Activated CD4-positive, alpha-beta T cell treated with anti-CD3 and anti-CD28 coated beads, Interleukin-2, amount 50 U/mL, for 1 hour (primary cell): Measurements from ENCODE around the gene FOCAD.

Experiments
- DNase-seq: peaks from one replicate; pipeline ENCODE4 v3.0.0-alpha.2; 2020

FOCAD gene

DNA sequence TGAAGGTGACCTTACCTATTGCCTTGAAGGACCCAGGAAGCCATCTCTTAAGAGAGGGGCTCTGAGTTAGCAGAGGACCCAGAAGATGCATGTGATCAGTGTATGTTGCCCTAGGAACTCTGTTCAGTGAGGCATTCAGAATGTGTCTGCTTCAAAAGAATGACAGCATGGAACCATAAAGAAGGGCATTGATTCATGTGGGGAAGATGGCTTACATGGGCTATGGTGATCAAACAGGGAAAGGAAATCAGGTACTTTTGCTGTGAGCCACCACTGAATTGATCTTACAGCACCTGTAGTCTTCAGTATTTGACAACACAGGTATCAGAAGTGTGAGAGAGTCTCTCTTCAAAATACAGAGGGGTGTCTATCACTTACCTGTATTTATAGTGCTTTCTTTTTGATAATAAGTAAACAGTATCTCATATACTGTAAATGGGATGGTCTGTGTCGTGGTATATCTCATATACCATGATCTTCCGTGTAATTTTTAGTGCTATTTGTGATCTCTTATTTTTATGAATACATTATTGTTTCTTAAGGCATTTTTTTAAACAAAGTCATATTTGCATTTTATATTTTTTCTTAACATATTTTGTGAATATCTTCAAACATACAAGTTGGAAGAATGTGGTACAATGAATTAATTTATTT lies 57.0 kb downstream of the FOCAD start:
- DNase-seq = no peak

DNA sequence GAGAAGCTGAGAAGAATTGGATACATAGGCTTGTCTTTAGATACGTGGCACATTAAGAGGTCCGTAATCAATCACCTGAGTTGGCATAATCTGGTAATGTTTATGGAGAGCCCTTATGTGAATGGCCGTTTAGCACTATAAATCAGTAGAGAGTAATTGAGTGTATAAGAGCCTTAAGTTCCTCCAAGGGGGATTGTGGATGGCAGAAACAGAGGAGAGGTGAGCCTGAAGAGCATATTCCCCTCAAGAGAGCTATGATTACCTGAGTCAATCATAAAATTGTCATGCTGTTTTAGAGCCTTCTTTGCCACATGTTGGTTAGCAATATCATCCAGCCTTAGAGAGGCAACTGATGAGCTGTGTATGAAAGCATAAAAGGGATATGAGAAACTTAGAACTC lies 58.8 kb downstream of the FOCAD start:
- no peak for DNase-seq

DNA sequence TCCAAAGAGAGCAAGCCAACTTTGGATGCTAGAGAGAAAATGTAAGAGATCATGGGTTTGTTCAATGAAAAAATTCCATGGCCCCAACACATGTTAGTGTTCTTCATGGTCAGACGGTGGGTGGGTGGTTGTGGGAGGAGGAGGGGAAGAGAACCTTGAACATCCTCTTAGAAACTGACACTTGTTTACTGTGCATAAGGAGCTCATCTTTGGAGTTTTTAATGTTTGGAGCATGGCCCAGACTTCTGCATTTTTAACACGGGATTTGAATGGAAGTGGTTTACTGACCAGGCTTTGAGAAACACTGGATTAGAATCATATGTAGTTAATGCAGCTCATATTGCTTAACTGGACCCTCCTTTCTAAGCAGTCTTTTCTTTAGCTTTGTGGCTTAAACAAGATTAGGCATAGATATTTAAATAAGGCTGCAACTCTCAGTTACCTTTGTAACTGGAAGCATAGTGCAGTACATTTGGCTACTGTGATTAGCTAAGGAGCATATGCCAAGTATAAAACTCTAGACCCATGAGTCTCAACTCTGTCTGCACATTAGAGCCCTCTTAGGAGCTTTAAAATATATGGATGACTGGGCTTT lies 60.1 kb downstream of the FOCAD start:
- DNase-seq = no peak

DNA sequence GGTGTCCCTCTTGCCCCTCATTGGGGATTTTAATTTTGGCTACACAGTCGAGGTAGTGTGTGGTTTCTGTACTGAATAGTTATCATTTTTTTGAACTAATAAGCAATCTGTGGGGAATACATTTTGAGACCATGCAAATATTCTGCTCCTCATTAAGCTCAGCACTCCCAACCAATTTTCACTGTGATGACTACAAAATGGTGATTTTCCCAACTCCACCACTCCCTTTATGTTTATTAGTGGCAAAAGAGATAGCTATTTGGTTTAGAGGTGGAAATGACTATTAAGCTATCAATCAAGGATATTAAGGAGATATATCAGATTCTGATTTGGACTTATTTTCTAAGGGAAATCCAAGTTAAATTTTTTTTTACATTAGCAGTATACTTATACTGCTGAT lies 62.9 kb downstream of the FOCAD start:
- DNase-seq = no peak

DNA sequence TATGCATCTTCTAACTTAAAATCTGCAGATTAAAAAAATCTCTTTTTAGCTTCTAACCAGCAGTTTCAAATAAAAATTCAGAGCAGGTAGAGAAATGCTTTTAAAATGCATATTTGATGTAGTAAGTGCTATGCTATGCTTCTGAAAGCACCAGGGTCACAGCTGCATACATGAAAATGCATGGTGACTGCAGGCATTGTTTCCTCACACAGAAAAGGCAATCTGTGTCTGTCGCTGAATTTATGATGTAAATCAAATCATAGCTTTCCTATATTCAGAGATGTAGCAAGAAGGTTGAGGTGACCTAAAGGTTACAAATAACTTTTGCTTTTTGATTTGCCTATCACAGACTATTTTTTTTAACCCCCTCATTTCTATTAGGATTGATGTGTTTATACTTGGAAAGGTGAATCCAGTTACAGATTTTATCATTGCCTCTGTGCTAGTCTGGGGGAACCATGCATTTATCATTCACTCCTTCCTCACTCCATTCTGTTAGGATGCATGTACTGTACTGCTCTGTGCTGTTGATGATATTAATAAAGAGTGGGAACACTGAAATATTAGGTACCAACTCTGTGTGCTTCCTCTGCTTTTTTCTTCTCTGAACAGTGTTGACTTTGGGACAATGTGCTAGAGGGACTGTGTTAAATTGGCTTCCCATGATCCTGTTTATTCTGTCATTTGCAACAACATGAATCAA lies 65.6 kb downstream of the FOCAD start:
- DNase-seq = no peak

DNA sequence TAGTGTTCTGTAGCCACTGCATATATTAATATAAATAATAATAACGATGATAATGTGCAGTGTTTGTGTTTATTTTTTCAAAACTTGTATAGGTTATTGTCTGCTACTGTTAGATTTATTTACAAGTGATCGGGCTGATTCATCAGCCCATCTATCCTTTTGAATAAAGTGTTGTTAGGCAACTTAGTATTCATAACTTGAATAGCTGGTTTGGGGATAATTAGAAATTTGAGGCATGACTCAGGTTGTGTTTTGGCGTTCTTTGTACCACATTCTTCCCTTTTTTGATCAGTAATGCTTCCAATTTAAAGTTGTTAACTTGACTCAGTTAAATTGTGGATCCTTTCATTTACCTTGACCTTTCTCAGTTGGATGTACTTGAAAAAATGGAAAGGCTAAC lies 69.7 kb downstream of the FOCAD start:
- no peak for DNase-seq

DNA sequence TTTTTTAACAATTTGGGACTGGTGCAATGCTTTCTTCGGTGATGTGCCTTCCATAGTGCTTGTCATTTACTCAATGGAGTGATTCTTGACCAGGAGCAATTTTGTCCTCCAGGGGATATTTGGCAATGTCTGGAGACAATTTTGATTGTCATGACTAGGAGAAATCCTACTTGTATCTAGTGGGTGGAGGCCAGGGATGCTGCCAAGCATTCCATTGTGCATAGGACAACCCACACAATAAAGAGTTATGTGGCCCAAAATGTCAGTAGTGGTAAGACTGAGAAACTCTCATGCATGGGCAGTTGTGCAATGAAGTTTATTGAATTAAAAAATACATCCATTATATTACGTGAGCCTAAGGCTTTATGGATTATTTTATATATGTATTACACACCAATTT lies 70.5 kb downstream of the FOCAD start:
- no peak for DNase-seq

DNA sequence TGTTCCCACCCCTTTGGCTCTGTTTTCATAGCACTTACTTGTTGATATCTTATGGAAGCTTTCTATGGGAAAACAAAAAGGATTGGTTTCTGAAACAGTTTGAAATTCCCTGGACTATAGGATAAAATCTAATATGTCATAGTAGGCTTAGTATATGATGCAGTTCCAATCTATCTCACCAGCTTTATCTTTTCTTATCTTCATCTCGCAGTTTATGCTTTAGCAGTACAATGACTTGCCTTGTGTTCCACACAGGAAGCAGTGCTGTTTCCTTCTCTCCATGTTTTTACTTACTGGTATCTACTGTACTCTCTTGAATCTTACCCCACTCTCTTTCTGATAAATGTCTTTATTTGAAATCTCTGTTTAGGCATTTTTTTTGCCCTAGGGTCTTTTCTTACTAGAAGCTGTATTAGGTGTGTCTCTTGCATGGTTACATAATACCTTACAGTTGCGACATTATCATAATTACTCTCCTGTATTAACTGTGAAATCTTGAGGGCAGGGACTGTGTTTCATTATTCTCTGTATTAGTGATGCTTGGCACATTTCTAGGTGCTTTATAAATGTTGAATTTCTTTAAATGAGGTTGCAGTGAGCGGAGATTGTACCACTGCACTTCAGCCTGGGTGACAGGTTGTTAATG lies 76.3 kb downstream of the FOCAD start:
- no peak for DNase-seq

DNA sequence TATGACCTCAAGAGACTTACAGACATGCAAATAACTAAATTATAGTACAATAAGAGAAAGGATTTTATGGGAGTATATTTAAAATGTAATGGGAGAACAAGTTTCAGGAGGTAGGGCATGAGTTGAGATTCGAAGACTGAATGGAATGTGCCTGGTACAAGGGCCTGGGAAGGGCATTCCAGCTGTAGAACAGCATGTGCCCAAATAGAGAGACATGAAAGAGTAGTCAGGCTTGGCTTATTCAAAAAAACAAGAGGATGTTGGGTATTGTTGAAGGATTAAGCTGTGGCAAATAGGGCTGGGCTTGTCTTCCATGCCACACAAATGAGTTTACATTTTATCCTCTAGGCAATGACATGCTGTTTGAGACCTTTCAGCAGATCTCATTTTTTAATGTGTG lies 86.9 kb downstream of the FOCAD start:
- DNase-seq = no peak

DNA sequence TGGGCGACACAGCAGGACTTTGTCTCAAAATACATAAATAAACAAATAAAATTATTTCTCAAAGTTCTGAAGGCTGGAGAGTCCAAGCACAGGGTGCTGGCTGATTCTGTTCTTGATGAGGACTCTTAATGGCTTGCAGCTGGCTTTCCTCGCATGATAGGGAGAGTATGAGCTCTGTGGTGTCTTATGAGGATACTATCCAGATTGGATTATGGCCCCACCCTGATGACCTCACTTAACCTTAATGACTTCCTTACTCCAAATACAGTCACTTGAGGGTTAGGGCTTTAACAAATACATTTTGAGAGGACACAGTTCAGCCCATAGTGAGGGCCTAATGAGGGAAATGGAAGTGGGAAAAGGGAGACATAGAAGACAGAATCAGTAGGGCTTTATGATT lies 87.7 kb downstream of the FOCAD start:
- DNase-seq = no peak

DNA sequence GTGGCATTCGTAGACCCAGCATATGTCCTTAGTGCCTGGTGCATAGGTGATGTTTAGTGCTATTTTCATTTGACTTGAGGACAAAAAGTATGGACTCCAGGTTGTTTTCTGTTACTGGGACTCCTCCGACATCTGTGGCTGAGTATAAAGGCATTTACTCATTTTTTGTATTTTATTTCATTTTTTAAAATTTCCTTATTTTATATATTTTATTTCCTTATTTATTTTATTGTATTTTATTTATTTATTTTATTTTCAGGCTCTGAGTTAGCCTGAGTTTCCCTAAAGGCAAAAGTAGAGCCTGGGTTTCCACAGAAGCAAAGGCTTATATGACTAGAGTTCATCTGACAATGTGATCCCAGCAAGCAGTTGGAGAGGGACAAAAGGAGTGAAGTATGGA lies 91.6 kb downstream of the FOCAD start:
- no peak for DNase-seq

DNA sequence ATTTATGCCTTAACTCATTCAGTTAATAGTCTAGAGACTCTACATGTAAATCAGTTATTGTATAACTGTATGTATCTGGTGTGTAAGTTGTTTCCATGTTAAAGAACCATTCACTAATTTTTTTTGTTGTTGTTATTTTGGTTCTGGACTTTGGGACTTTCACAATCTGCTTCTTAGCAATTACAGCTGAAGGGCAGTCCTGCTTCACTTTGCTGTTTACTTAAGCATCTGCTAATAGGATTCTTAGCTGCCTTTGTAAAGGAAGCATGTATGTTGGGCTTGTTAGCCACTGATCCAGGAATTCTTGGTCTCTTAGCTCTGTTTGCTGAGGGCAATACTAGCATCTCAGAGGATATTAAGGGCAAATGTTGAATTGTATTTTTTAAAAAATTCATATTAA lies 97.0 kb downstream of the FOCAD start:
- DNase-seq = no peak

DNA sequence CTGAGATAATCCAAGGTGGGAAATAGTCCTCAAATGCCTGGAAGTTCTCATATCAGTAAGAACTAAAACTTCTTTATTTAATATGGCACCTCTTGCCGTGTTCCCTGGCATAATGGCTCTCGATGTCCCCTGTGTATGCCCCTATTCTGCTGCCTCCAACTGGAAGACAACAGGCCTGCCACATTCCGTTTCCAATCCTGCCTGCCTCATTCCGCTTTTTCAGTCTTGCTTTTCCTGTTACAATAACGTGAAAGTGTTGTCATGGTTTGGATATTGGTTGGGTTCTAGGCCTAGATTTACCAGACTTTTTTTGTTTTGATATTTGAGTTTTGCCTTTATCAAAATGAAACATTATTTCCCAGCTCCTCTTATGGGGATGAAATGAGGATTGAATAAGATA lies 98.2 kb downstream of the FOCAD start:
- no peak for DNase-seq

DNA sequence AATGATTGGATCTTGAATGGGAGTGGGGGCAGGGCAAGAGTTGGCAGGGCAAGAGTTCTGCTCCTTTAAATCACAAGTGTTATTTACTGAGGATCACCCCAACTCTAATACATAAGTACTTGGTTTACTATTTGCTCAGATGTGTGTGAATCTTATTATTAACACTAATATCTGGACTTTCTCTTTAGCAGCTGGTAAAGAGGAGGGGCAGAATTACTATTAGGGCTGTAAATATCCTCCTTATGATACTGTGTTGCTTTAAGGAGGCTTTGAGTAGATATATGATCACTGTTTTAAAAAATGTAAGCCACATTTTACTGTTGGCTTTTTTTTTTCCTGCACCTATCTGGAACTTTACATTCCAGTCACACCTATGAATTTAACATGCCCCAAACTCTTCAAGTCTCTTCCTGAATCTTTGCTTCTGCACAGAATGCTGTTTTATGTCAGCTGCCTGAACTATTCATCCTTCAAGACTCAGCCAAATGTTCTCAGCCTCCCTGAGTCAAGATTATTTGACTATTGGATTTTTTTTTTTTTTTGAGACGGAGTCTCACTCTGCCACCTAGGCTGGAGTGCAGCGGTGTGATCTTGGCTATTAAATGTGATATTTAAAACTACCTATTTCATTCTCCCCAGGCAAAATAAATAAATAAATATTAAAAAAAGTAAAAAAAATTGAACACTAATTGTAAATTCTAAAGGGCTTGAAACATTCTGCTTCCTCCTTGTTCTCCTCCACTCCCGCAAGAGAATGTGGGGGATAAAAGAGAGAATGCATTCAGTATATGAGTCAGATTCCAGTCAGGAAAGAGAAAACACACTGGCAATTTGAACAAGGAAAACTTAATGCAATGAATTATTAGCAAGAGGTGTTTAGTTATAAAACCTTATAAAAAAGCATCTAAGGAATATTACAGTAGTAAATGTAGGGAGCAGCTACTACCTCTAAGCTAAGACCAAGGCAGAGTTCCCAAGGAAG lies 99.3 kb downstream of the FOCAD start:
- no peak for DNase-seq

DNA sequence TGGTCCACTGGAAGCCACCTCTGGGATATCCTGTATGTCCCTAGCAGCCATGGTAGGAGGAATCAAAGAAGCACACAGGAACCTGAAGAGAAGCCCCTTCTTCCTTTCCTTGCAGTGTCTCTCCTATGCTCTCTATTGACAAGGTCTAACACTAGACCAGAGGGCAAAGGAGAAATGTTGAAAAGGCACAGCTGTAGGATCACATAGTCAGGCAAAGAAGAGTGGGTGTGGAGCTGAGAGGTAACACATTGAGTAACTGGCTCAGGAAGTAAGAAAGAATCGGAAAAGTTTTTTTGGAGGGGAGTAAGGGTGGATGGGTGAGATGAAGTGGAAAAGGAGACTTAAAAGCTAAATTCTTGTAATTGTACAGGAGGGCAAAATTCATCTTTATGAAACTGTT lies 100.1 kb downstream of the FOCAD start:
- no peak for DNase-seq

DNA sequence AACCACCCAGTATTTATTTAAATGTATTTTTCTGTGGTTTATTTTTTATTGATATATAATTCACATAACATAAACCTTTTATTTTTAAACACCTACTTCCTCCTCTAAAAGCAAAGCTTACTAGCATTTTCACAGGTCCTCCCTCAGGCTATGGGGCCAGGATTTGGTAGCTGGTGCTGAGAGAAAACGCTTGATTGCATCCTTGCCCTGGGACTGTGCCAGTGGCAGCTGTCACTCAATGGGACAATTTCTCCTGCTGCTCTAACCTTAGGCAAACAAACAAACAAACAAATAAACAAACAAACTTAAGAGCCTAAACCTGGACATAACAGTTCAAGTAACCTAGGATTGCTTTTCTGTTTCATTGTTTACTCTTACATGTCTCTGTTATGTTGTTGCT lies 102.7 kb downstream of the FOCAD start:
- no peak for DNase-seq

DNA sequence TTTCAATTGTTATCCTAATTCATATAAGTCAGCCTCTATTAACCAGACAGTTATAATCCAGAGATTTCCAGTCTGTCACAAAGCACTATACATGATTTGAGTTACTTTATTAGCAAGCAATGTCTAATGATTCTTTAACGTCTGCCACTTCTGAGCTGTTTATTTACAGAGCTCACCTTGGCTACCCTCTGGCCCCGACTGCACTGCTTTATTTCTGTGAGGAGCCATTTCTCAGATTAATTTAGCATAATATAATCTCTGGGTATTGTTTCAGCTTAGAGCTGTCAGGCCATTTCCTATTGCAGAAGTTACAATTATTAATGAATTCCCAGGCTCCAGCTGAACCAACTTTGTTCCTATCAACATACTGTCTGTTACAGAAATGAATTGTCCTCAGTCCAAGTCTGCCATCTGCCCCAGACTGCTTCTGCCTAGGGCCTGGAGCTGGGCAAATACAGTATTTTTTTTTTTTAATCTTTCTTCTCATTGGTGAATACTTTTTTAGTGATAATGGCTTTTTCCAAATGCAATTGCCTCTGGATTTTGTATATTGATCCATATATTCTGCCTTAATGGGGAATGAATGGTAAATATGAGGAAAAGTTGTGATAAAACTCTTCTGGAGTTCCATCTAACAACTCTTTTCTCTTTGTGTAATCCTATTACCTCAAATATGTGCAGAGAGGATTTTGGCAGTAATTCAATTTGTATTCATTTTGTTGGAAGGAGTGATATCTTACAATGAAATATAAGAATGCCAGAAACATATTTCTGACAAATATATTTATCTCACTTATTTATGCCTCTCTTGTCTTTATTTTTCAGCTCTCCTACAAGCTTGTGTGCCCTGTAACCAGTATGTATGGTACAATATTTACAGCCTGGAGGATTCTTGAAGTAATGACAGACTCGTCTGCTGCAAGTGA lies 104.7 kb downstream of the FOCAD start:
- DNase-seq = no peak

DNA sequence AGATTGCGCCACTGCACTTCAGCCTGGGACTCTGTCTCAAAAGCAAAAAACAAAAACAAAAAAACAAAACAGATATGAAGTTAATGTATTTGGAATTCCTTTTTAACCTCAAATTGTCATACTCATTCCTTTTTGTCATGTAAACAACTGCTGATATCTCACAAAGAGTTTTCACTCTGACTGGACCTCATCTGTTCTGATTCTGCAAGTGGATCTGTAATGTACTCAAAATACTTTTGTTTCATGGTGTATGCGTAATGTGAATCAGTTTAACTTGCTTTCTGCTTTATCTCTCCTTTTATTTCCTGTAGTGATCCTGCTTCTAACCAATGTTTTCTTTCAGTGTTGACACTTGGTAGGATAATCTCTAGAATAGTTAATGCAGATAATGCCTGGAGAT lies 106.7 kb downstream of the FOCAD start:
- DNase-seq = no peak

DNA sequence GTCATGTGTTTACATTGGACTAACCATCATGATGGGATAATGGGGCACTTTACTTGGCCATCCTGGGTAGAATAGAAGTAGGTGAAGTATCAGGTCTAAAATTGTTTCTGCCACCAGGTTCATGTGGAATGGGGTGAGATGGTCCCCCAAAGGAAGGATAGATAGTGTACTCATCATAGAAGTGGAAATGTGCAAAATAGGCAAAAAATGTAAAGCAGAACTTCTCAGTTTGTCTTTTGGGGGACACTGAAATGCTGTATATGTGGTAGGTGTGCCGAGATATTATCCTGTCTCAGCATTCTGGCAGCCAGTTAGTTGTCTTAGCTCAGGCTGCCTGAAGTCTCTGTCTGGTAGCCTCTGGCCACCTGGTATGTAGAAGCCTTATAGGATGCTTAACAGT lies 107.6 kb downstream of the FOCAD start:
- no peak for DNase-seq

DNA sequence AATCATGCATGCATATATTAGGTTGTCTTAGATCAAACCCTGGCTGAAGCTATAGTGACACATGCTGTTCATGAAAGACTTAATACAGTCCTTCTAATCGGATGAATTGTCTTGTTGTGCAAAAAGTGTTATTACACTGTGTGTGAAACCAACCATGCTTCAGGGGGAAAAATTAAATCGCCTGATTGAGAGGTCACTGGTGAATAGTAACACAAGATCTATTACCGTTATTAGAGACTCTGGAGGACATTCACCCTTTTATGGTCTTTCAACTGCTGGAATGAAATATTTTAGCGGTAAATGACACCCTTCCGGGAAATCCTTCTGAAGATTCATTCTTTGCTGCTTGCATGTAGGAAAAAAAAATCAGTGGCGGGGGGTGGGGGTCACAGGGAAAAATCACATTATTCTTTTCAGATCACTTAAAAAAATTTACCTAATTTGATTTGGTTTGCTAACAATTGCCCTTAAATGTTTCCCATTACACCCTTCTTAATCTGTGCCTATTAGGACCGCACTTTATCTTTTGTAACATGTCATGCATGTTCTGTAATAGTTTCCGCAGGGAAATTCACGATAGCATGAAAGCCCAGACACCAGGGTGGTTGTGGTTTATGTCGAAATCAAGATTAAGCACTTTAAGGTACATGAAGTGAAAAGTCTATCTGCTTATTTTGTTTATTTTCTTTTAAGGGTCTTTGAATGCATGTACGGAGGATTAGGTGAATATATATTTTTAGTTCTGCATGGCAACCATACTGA lies 120.6 kb downstream of the FOCAD start:
- DNase-seq = no peak

DNA sequence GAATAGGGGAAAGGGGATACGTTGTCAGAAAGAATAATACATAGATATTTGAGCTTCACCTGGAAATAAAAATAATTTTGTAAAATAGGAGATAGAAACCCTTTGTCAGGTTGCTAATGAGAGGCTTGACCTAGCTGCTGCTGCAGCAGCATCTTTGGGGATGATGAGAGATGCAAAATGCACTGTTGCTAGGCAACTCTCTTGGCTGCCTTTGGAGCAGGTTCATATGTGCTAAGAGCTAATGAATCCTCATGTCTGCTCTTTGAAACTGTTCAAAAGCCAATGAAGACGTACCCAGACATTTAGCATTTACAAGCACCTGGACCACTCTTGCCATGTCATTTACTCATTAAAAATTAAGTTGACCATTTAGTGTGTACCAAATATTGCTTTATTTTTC lies 121.7 kb downstream of the FOCAD start:
- no peak for DNase-seq
